Thyroid gland (tissue), 4 donors: Measurements from ENCODE around the gene SCN2B. TPM values are rescaled to one million over a fixed set of nuclear protein-coding genes. Genes with fewer than 3 reads are reported as not detected.

Experiments
- DNase-seq, 2 donors: peaks; one replicate each; pipeline ENCODE4 v3.0.0-alpha.2; 2019
- H3K27ac ChIP-seq, 3 donors: fragments of 200-600 bp; sonication (generic); 1 replicate in 2 of 3; 2 replicates in 1 of 3; pipeline ENCODE4 v1.5.1; 2016 to 2019; ENCODE audit warnings: mild to moderate bottlenecking in 1 of 3, moderate library complexity in 1 of 3
- H3K27me3 ChIP-seq: fragments of 200-600 bp; sonication (generic); one replicate; pipeline ENCODE4 v1.5.1; 2019
- H3K36me3 ChIP-seq, 2 donors: fragments of 200-600 bp; sonication (generic); one replicate each; pipeline ENCODE4 v1.5.1; 2016 to 2019
- H3K4me1 ChIP-seq, 2 donors: fragments of 200-600 bp; sonication (generic); one replicate each; pipeline ENCODE4 v1.5.1; 2017 to 2019
- H3K4me3 ChIP-seq, 3 donors: fragments of 200-600 bp; sonication (generic); replicated peaks in 1 of 3; 1 replicate in 2 of 3; 2 replicates in 1 of 3; pipeline ENCODE4 v1.5.1; 2016; ENCODE audit warnings: mild to moderate bottlenecking in 1 of 3
- H3K9me3 ChIP-seq: fragments of 200-600 bp; sonication (generic); one replicate; pipeline ENCODE4 v1.5.1; 2017
- POLR2A ChIP-seq, 2 donors: fragments of 450-650 bp; IDR thresholded peaks; one replicate each; pipeline ENCODE4 v1.6.1; 2017; ENCODE audit warnings: antibody characterized with exemption in 2 of 2, mild to moderate bottlenecking in 2 of 2, moderate library complexity in 1 of 2
- WGBS, 2 donors: methylation state at CpG; one replicate each; pipeline ENCODE4 v1.1.5; 2017; 5-methylcytosine and 5-hydroxymethylcytosine counted together
- intact Hi-C: fragments of 100-400 bp; cut with DNase I; formaldehyde crosslinking; loops from one replicate; pipeline ENCODE4 v1.15.1; 2023
- total RNA-seq, 4 donors: library from RNA; depleted of rRNA; stranded (reverse); fragments of >200 nt; gene quantifications; one replicate each; pipeline ENCODE4 v1.2.3, GENCODE V29; 2016
- TF ChIP-seq, protein P1 (sequence below), 6 experiments: fragments of 200-600 bp in 3 of 6; fragments of 450-650 bp in 3 of 6; sonication (generic) in 3 of 6; IDR thresholded peaks; one replicate each; pipeline ENCODE4 v1.5.1; 2016 to 2019; ENCODE audit warnings: antibody characterized with exemption in 6 of 6, mild to moderate bottlenecking in 2 of 6, inconsistent platforms in 1 of 6, moderate library complexity in 1 of 6

SCN2B gene
- total RNA-seq, 4 donors from 2014 or later, result 0.13 to 0.83 (median 0.31) TPM

DNA sequence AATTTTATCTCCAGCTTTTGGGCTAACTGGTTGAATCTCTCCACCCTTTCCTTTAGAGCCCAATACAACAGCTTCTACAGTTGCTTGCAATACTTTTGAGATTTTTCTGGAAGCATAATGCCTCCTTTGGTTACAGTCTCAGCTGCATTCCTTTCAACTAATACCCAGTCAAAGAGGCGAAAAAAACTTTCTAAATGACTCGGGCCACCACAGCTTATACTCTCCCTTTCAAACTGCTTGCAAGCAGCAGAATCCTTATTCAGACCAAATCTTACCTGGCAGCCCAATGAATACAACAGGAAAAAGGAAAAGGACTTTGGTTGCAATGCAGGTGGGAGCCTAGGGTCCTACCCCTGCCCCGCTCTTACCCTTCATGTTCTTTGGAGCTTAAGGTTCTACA lies 32.6 kb upstream of the SCN2B start:
- intact Hi-C loops, result no loop called here
- H3K27ac ChIP-seq, result no peak overlapping the region
- no peak for TF ChIP-seq POLR2A (IDR thresholded peaks at IDR 0.05)
- TF ChIP-seq, protein P1, sequence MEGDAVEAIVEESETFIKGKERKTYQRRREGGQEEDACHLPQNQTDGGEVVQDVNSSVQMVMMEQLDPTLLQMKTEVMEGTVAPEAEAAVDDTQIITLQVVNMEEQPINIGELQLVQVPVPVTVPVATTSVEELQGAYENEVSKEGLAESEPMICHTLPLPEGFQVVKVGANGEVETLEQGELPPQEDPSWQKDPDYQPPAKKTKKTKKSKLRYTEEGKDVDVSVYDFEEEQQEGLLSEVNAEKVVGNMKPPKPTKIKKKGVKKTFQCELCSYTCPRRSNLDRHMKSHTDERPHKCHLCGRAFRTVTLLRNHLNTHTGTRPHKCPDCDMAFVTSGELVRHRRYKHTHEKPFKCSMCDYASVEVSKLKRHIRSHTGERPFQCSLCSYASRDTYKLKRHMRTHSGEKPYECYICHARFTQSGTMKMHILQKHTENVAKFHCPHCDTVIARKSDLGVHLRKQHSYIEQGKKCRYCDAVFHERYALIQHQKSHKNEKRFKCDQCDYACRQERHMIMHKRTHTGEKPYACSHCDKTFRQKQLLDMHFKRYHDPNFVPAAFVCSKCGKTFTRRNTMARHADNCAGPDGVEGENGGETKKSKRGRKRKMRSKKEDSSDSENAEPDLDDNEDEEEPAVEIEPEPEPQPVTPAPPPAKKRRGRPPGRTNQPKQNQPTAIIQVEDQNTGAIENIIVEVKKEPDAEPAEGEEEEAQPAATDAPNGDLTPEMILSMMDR (IDR thresholded peaks at IDR 0.05), result no peak
- 73 to 86% methylated on average over 3 of the region's 3 CpGs for WGBS, 2 donors
- no peak overlapping the region for H3K4me3 ChIP-seq
- H3K9me3 ChIP-seq, result no peaks in the 10 kb centered on the region
- no peak for DNase-seq
- no peaks in the 10 kb centered on the region for H3K36me3 ChIP-seq
- H3K27me3 ChIP-seq, result no peaks in the 10 kb centered on the region
- peaks cover 0 to 7% of the 10 kb centered on the region in 2 donors for H3K4me1 ChIP-seq

DNA sequence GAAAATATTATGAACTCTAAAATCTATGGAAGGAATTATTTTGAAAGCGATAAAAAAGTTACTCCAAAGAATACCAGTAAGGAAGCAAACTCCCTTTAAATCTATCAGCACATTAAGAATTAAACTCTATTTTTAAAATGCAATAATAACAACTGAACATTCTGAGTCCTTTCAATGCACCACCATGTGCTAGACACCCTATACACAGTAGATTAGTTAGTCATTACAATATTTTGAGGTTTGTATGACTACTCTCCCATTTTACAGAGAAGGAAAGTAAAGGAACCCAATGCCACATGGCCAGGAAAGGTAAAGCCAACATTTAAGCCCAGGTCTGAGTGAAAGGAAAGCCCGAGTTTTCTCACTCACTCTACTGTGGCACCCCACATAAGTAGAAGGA lies 30.6 kb upstream of the SCN2B start:
- no peaks in the 10 kb centered on the region for H3K27me3 ChIP-seq
- no peak for DNase-seq
- WGBS, 2 donors, result 83 to 90% methylated on average over 2 of the region's 2 CpGs
- no peak overlapping the region for H3K4me3 ChIP-seq
- no peaks in the 10 kb centered on the region for H3K9me3 ChIP-seq
- intact Hi-C loops, result no loop called here
- no peak overlapping the region for H3K27ac ChIP-seq
- no peak for TF ChIP-seq POLR2A (IDR thresholded peaks at IDR 0.05)
- TF ChIP-seq, protein P1 (IDR thresholded peaks at IDR 0.05), result no peak
- peaks cover 0 to 7% of the 10 kb centered on the region in 2 donors for H3K4me1 ChIP-seq
- H3K36me3 ChIP-seq, result no peaks in the 10 kb centered on the region

DNA sequence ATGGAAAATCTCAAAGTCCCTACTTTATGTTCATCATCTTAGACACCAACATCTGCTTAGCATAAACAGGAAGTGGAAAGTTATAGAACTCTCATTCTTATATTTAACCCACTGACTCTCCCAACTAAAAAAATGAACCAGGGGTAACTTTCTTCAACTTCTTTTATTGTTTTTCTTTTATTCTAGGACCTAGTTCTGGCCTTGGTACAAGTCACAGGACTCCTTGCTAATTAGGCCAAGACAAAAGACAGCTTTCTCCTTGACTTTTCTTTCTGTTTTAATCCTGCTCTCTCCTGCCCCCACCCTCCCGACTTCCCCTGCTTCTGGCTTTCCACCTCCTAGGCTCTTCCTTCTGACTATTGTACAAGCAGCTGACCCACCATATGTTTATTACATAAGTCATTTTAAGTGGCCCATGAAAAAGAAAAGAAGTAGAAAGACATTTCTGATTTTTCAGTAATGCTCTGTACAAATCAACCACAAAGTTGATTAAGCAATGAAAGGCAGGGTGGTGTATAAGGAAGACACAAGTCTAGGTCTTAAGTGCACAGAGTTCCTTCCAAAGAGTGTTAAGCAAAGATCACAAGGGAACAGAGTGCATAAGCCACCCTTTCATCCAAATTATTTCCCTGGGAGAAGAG lies 30.1 kb upstream of the SCN2B start:
- Histone ChIP-seq H3K4me3 (no peak overlapping the region), H3K9me3 (no peaks in the 10 kb centered on the region), H3K27ac (no peak overlapping the region), H3K4me1 (peaks cover 0 to 7% of the 10 kb centered on the region in 2 donors), H3K27me3 (no peaks in the 10 kb centered on the region), H3K36me3 (no peaks in the 10 kb centered on the region)
- intact Hi-C loops, result no loop called here
- WGBS, 2 donors, result 48 to 60% methylated on average over 1 of the region's 1 CpG
- DNase-seq, result no peak
- TF ChIP-seq, protein P1 (IDR thresholded peaks at IDR 0.05), result no peak
- no peak for TF ChIP-seq POLR2A (IDR thresholded peaks at IDR 0.05)

DNA sequence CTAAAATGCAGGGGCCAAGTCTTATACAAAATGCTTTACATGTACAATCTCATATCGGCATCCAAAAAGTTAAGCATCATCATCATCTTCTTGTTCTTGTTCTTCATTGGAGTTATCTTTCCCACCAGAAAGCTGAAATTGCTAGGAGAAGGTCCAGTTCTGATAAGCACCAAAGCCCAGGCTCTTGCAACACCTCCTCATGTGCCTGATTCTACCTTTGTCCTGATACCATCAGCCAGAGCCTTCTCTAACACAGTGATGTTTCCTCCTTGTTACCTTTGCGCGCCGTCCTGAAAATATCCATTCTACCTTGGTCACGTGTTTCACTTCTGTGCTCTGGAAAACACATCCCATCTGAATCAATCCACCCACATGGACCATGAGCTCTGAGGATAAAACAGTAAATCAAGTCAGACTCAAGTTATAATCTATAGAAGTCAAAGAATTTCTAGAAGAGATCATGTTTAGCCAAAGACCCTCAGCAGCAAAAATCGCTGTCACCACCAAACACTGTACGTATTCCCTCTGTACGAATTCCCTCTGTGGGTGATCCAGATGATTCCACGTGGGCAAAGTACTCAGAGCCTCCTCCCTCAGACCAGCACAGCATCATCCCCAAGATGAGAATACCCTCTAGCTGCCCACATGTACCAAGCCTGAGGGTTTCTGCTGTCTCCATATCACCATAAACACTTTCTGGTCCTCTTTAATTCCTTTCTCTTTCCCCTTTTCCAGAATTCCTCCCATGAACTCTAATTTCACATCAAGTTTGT lies 29.4 kb upstream of the SCN2B start:
- no peak for TF ChIP-seq POLR2A (IDR thresholded peaks at IDR 0.05)
- TF ChIP-seq, protein P1 (IDR thresholded peaks at IDR 0.05), result no peak
- intact Hi-C loops, result no loop called here
- DNase-seq, result no peak
- H3K4me3 ChIP-seq, result no peak overlapping the region
- peaks cover 0 to 2% of the 10 kb centered on the region in 2 donors for H3K4me1 ChIP-seq
- 88 to 95% methylated on average over 9 of the region's 9 CpGs for WGBS, 2 donors
- no peaks in the 10 kb centered on the region for H3K36me3 ChIP-seq
- no peaks in the 10 kb centered on the region for H3K9me3 ChIP-seq
- no peak overlapping the region for H3K27ac ChIP-seq
- no peaks in the 10 kb centered on the region for H3K27me3 ChIP-seq
